CD4-positive, CD25-positive, alpha-beta regulatory T cell (primary cell): ENCODE measurements around the gene NEMP2. TPM values are rescaled to one million over a fixed set of nuclear protein-coding genes. Genes with fewer than 3 reads are reported as not detected.

Source experiments
- ATAC-seq, 2 donors: fragments of 150-1000 bp; cut with Tn5 transposase; one replicate each; pipeline ENCODE4 v1.10.0; 2021; ENCODE audit warnings: low read depth in 2 of 2, moderate number of reproducible peaks in 2 of 2, moderate library complexity in 1 of 2
- DNase-seq, 3 donors: peaks; one replicate each; pipeline versions ENCODE4 v3.0.0 to v3.0.0-alpha.2; 2012 to 2022; ENCODE audit warnings: mixed read lengths in 1 of 3
- H3K27ac ChIP-seq: one replicate; pipeline ENCODE4 v1.7.0; 2013; ENCODE audit warnings: mild to moderate bottlenecking, low read length; ENCODE audit not compliant: insufficient read depth, poor library complexity, severe bottlenecking
- H3K27me3 ChIP-seq: one replicate; pipeline ENCODE4 v1.7.0; 2013; ENCODE audit warnings: low read length; ENCODE audit not compliant: control insufficient read depth, insufficient read depth
- H3K36me3 ChIP-seq: one replicate; pipeline ENCODE4 v1.7.0; 2013; ENCODE audit warnings: mild to moderate bottlenecking, low read length, moderate library complexity; ENCODE audit not compliant: control insufficient read depth, insufficient read depth
- H3K4me1 ChIP-seq: 2 replicates; pipeline ENCODE4 v1.7.0; 2013; ENCODE audit warnings: mild to moderate bottlenecking, low read length; ENCODE audit not compliant: insufficient read depth, control insufficient read depth, poor library complexity, severe bottlenecking
- H3K4me3 ChIP-seq: one replicate; pipeline ENCODE4 v1.7.0; 2013; ENCODE audit warnings: low read depth, mild to moderate bottlenecking, low read length, moderate library complexity
- H3K9me3 ChIP-seq, 2 experiments: 1 replicate in 1 of 2; 2 replicates in 1 of 2; pipeline ENCODE4 v1.7.0; 2013; ENCODE audit warnings: low read length in 2 of 2, mild to moderate bottlenecking in 1 of 2, moderate library complexity in 1 of 2; ENCODE audit not compliant: control insufficient read depth in 2 of 2
- H3K27ac Mint-ChIP-seq, 3 donors: one replicate each; pipeline ENCODE4 v1.8.0; 2020 to 2022; ENCODE audit warnings: mild to moderate bottlenecking in 3 of 3, mixed read lengths in 3 of 3, moderate library complexity in 2 of 3
- H3K27me3 Mint-ChIP-seq: one replicate; pipeline ENCODE4 v1.8.0; 2022; ENCODE audit warnings: mild to moderate bottlenecking, mixed read lengths
- H3K36me3 Mint-ChIP-seq: one replicate; pipeline ENCODE4 v1.8.0; 2020; ENCODE audit warnings: mixed read lengths
- H3K4me1 Mint-ChIP-seq, 4 donors: one replicate each; pipeline ENCODE4 v1.8.0; 2020 to 2022; ENCODE audit warnings: mixed read lengths in 4 of 4, mild to moderate bottlenecking in 1 of 4
- H3K4me3 Mint-ChIP-seq, 4 donors: one replicate each; pipeline ENCODE4 v1.8.0; 2020 to 2022; ENCODE audit warnings: mild to moderate bottlenecking in 4 of 4, mixed read lengths in 4 of 4, moderate library complexity in 3 of 4
- H3K9me3 Mint-ChIP-seq, 7 donors: one replicate each; pipeline ENCODE4 v1.8.0; 2020 to 2022; ENCODE audit warnings: mixed read lengths in 7 of 7, mild to moderate bottlenecking in 3 of 7, moderate library complexity in 2 of 7
- polyA plus RNA-seq, 4 donors: library from polyadenylated mRNA; unstranded; fragments of 300-500 nt; fragmentation: Illumina TruSeq; gene quantifications; one replicate each; pipeline ENCODE4 v1.2.3, GENCODE V29; 2021
- total RNA-seq: library from RNA; stranded (reverse); gene quantifications from one replicate; pipeline ENCODE4 v1.2.3, GENCODE V29; 2022

NEMP2 gene
- total and polyA plus RNA-seq, 5 donors from 2014 or later, result 10.7 to 14.9 (median 14.4) TPM

DNA sequence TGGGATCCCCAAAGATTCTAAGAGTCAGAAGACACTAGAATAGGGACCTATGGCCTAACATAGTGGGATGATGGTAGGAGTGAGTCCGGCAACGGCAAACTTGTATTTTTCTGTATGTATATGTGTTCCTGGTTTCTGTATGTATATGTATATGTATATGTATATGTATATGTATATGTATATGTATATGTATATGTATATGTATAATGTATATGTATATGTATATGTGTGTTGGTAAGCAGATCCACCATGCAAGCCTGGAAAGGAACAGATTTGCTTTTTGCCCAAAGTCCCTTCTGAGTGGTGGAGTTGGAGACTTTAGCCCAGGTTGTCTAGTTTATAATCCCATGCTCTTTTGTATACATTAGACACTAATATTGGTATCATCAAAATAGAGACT lies 79.7 kb downstream of the NEMP2 start:
- no peaks in the 10 kb centered on the region for H3K27me3 Mint-ChIP-seq
- Histone ChIP-seq H3K27ac (no peak overlapping the region), H3K9me3 (peaks cover 0 to 3% of the 10 kb centered on the region in 2 experiments), H3K4me1 (peaks cover 4% of the 10 kb centered on the region), H3K27me3 (no peaks in the 10 kb centered on the region), H3K36me3 (peaks cover 41% of the 10 kb centered on the region), H3K4me3 (no peak overlapping the region)
- no peak overlapping the region for H3K4me3 Mint-ChIP-seq
- peaks cover 62% of the 10 kb centered on the region for H3K36me3 Mint-ChIP-seq
- H3K9me3 Mint-ChIP-seq, result peaks cover 0 to 4% (median 0%) of the 10 kb centered on the region in 7 donors
- ATAC-seq (no peak), DNase-seq (no peak)
- H3K27ac Mint-ChIP-seq, result peak overlapping the region in 1 of 3 donors; percentile 50
- H3K4me1 Mint-ChIP-seq, result peaks cover 23 to 74% (median 47%) of the 10 kb centered on the region in 4 donors

Other genes with a start within 250 kb of the NEMP2 start
- gene HIBCH, start 214.9 kb downstream of the NEMP2 start, total RNA-seq, result 21.0 TPM
- 10 to 100 TPM; 21.3 to 31.2 (median 24.2) TPM for gene HIBCH, start 214.9 kb downstream of the NEMP2 start, polyA plus RNA-seq
- gene INPP1, start 191.1 kb downstream of the NEMP2 start, total RNA-seq, result 8.2 TPM
- gene INPP1, start 191.1 kb downstream of the NEMP2 start, polyA plus RNA-seq, result 10 to 100 TPM in 3 of 4 donors, 1 to 10 TPM in 1; 5.3 to 13.5 (median 13.1) TPM
- gene MFSD6, start 126.4 kb downstream of the NEMP2 start, total RNA-seq, result 67.1 TPM
- gene MFSD6, start 126.4 kb downstream of the NEMP2 start, polyA plus RNA-seq, result 10 to 100 TPM; 24.0 to 38.8 (median 27.2) TPM
- 42.7 TPM for gene NAB1, start 114.4 kb upstream of the NEMP2 start, total RNA-seq
- 1 to 10 TPM; 1.5 to 5.0 (median 2.9) TPM for gene NAB1, start 114.4 kb upstream of the NEMP2 start, polyA plus RNA-seq